Small intestine (tissue), 16 donors: ENCODE measurements around the gene TSHZ2. TPM values are rescaled to one million over a fixed set of nuclear protein-coding genes. Genes with fewer than 3 reads are reported as not detected.

Experiments used
- DNase-seq, 2 donors: peaks; one replicate each; pipeline versions ENCODE4 v3.0.0 to v3.0.0-alpha.2; 2013
- FAIRE-seq: peaks from 2 replicates; lab custom pipeline; 2012; peaks lifted over from hg19 to GRCh38; lab: Jason Lieb, UNC
- H3K27ac ChIP-seq, 3 donors: one replicate each; pipeline ENCODE4 v1.5.1; 2013; ENCODE audit warnings: low read length in 2 of 3, mild to moderate bottlenecking in 2 of 3, control low read depth in 1 of 3, inconsistent platforms in 1 of 3, low read depth in 1 of 3, moderate library complexity in 1 of 3
- H3K27me3 ChIP-seq, 3 donors: one replicate each; pipeline ENCODE4 v1.6.1; 2013; ENCODE audit warnings: low read length in 3 of 3, inconsistent platforms in 1 of 3; ENCODE audit not compliant: control insufficient read depth in 3 of 3, insufficient read depth in 3 of 3
- H3K36me3 ChIP-seq, 3 donors: one replicate each; pipeline ENCODE4 v1.6.1; 2013; ENCODE audit warnings: low read length in 3 of 3, inconsistent platforms in 1 of 3, low read depth in 1 of 3, mild to moderate bottlenecking in 1 of 3, moderate library complexity in 1 of 3; ENCODE audit not compliant: control insufficient read depth in 3 of 3, insufficient read depth in 2 of 3
- H3K4me1 ChIP-seq, 3 donors: one replicate each; pipeline ENCODE4 v1.6.1; 2013; ENCODE audit warnings: low read length in 2 of 3, inconsistent platforms in 1 of 3, low read depth in 1 of 3, mild to moderate bottlenecking in 1 of 3, moderate library complexity in 1 of 3; ENCODE audit not compliant: control insufficient read depth in 3 of 3, insufficient read depth in 2 of 3
- H3K4me3 ChIP-seq, 3 donors: one replicate each; pipeline ENCODE4 v1.5.1; 2013; ENCODE audit warnings: low read length in 3 of 3, control low read depth in 1 of 3, inconsistent platforms in 1 of 3, low read depth in 1 of 3, mild to moderate bottlenecking in 1 of 3, moderate library complexity in 1 of 3
- H3K9me3 ChIP-seq, 2 donors: one replicate each; pipeline ENCODE4 v1.6.1; 2013; ENCODE audit warnings: low read depth in 1 of 2, low read length in 1 of 2; ENCODE audit not compliant: control insufficient read depth in 2 of 2, insufficient read depth in 1 of 2
- WGBS, 3 donors: extraction: QIAGEN DNeasy Blood & Tissue Kit; methylation state at CpG; one replicate each; pipeline ENCODE4 v1.1.7; 2013; 5-methylcytosine and 5-hydroxymethylcytosine counted together
- long read RNA-seq, 10 donors: transcript quantifications; one replicate each; lab custom pipeline, GENCODE V29; 2026
- polyA plus RNA-seq, 4 donors: library from polyadenylated mRNA; stranded (reverse) in 3 of 4; unstranded in 1 of 4; fragments of 200-250 nt in 3 of 4; fragments of 120-200 nt in 1 of 4; gene quantifications; one replicate each; pipeline versions ENCODE4 v1.2.1 to v1.2.3, GENCODE V29; 2013
- donor health status: healthy with polysubstance abuse.
- donor health status: control.
- donor health status: control.
- donor health status: Bipolar disorder and iron deficiency.
- donor health status: healthy.

The TSHZ2 gene
- 1 to 10 TPM in 3 of 4 donors, under 1 TPM in 1; 0.67 to 4.4 (median 2.1) TPM for polyA plus RNA-seq
- long read RNA-seq, donor 1, partial matches to known transcripts: 0 of 3 reads
- long read RNA-seq, donor 1, other reads (novel, unspliced or antisense): 0 of 3 reads
- long read RNA-seq, donor 2, partial matches to known transcripts: 0 of 2 reads
- long read RNA-seq, donor 2, other reads (novel, unspliced or antisense): 0 of 2 reads
- long read RNA-seq, donor 3, transcript TSHZ2-205 (1 exons, 670 nt): major isoform, 10 of 16 reads
- long read RNA-seq, donor 3, partial matches to known transcripts: 6 of 16 reads
- long read RNA-seq, donor 3, other reads (novel, unspliced or antisense): 0 of 16 reads
- long read RNA-seq, donor 4, partial matches to known transcripts: 0 of 1 reads
- long read RNA-seq, donor 4, other reads (novel, unspliced or antisense): 0 of 1 reads
- long read RNA-seq, donor 5, partial matches to known transcripts: 0 of 1 reads
- long read RNA-seq, donor 5, other reads (novel, unspliced or antisense): 0 of 1 reads
- long read RNA-seq, donor 6: 0 reads
- long read RNA-seq, donor 7, partial matches to known transcripts: 0 of 2 reads
- long read RNA-seq, donor 7, other reads (novel, unspliced or antisense): 0 of 2 reads
- long read RNA-seq, donor 8, partial matches to known transcripts: 0 of 2 reads
- long read RNA-seq, donor 8, other reads (novel, unspliced or antisense): 0 of 2 reads
- long read RNA-seq, donor 9, transcript TSHZ2-205 (1 exons, 670 nt): major isoform, 5 of 5 reads
- long read RNA-seq, donor 9, partial matches to known transcripts: 0 of 5 reads
- long read RNA-seq, donor 9, other reads (novel, unspliced or antisense): 0 of 5 reads
- long read RNA-seq, donor 10, transcript TSHZ2-205 (1 exons, 670 nt): major isoform, 24 of 24 reads
- long read RNA-seq, donor 10, partial matches to known transcripts: 0 of 24 reads
- long read RNA-seq, donor 10, other reads (novel, unspliced or antisense): 0 of 24 reads

- Histone ChIP-seq H3K27ac (peak within 1 kb of the TSS in 2 of 3 donors; percentile 57 to 60), H3K9me3 (no peaks in the 10 kb centered on the region), H3K36me3 (no peaks in the 10 kb centered on the region), H3K4me1 (peaks cover 0 to 3% (median 0%) of the 10 kb centered on the region in 3 donors), H3K4me3 (peak within 1 kb of the TSS in 2 of 3 donors; percentile 46 to 55), H3K27me3 (peaks cover 0 to 24% (median 0%) of the 10 kb centered on the region in 3 donors)
- DNase-seq (peak; percentile 21 to 77), FAIRE-seq (no peak)
- WGBS, 3 donors: 2 to 3% (median 2%) methylated on average over 29 to 40 of the region's 41 CpGs
These were observed at the start of gene TSHZ2 for GRCh38 chr20:52972190-52972937. TSHZ2 (plus strand) TSS chr20:52972358; CDS start chr20:52973294, 936 bp downstream.

GRCh38 chr20:52922436-52922835 is 49.7 kb upstream of the TSHZ2 start:
- no peaks in the 10 kb centered on the region for H3K9me3 ChIP-seq
- WGBS, 3 donors: 54 to 79% (median 63%) methylated on average over 2 of the region's 2 CpGs
- no peaks in the 10 kb centered on the region for H3K36me3 ChIP-seq
- FAIRE-seq (no peak), DNase-seq (no peak)
- no peaks in the 10 kb centered on the region for H3K4me1 ChIP-seq
- no peak overlapping the region for H3K27ac ChIP-seq
- no peak overlapping the region for H3K4me3 ChIP-seq
- no peaks in the 10 kb centered on the region for H3K27me3 ChIP-seq

- FAIRE-seq (no peak), DNase-seq (no peak)
- Histone ChIP-seq H3K27me3 (no peaks in the 10 kb centered on the region), H3K36me3 (no peaks in the 10 kb centered on the region), H3K27ac (no peak overlapping the region), H3K4me3 (no peak overlapping the region), H3K4me1 (no peaks in the 10 kb centered on the region), H3K9me3 (no peaks in the 10 kb centered on the region)
- 56 to 80% (median 69%) methylated on average over 8 of the region's 8 CpGs for WGBS, 3 donors
These were observed 48.8 kb upstream of the TSHZ2 start for GRCh38 chr20:52923123-52923937.

- FAIRE-seq (no peak), DNase-seq (no peak)
- no peaks in the 10 kb centered on the region for H3K27me3 ChIP-seq
- no peak overlapping the region for H3K27ac ChIP-seq
- H3K4me1 ChIP-seq: no peaks in the 10 kb centered on the region
- H3K36me3 ChIP-seq: no peaks in the 10 kb centered on the region
- WGBS, 3 donors: 57 to 76% (median 61%) methylated on average over 9 of the region's 9 CpGs
- no peak overlapping the region for H3K4me3 ChIP-seq
- H3K9me3 ChIP-seq: no peaks in the 10 kb centered on the region
These were observed 47.5 kb upstream of the TSHZ2 start for GRCh38 chr20:52924411-52925271.

- Histone ChIP-seq H3K9me3 (no peaks in the 10 kb centered on the region), H3K27ac (no peak overlapping the region), H3K4me1 (no peaks in the 10 kb centered on the region), H3K4me3 (no peak overlapping the region), H3K36me3 (no peaks in the 10 kb centered on the region), H3K27me3 (no peaks in the 10 kb centered on the region)
- DNase-seq (no peak), FAIRE-seq (no peak)
- WGBS, 3 donors: 51 to 59% (median 54%) methylated on average over 1 of the region's 1 CpG
These were observed 45.7 kb upstream of the TSHZ2 start for GRCh38 chr20:52926505-52926904.

- no peaks in the 10 kb centered on the region for H3K36me3 ChIP-seq
- no peak overlapping the region for H3K27ac ChIP-seq
- no peak overlapping the region for H3K4me3 ChIP-seq
- FAIRE-seq (no peak), DNase-seq (no peak)
- no peaks in the 10 kb centered on the region for H3K9me3 ChIP-seq
- WGBS, 3 donors: 21 to 56% (median 41%) methylated on average over 1 of the region's 1 CpG
- no peaks in the 10 kb centered on the region for H3K27me3 ChIP-seq
- H3K4me1 ChIP-seq: no peaks in the 10 kb centered on the region
These were observed 38.3 kb upstream of the TSHZ2 start for GRCh38 chr20:52933867-52934266.
